ENCODE data around the gene EPHA6.
"Not testable (repeated sequence)": the region's sequence is repeated elsewhere in the genome, so short reads cannot be mapped to it uniquely, and the experiment has no call there.

The EPHA6 gene

GRCh38 chr3:97021778-97022177, 207.4 kb downstream of the EPHA6 start:
- no peak for DNase-seq (ENCODE audit: low read depth, low spot score)

DNA sequence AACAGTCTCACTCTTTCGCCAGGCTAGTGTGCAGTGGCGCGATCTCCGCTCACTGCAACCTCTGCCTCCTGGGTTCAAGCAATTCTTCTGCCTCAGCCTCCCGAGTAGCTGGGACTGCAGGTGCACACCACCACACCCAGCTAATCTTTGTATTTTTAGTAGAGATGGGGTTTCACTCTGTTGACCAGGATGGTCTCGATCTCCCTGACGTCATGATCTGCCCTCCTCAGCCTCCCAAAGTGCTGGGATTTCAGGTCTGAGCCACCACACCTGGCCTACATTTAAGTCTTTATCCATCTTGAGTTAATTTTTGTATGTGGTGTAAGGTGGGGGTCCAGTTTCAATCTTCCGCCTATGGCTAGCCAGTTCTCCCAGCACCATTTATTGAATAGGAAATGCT, 211.2 kb downstream of the EPHA6 start:
- not testable (repeated sequence) for DNase-seq (ENCODE audit: low read depth, low spot score)

GRCh38 chr3:97029972-97030371, 215.6 kb downstream of the EPHA6 start:
- no peak for DNase-seq (ENCODE audit: low read depth, low spot score)

GRCh38 chr3:97037294-97037943, 223.0 kb downstream of the EPHA6 start:
- no peak for DNase-seq (ENCODE audit: low read depth, low spot score)

- DNase-seq (ENCODE audit: low read depth, low spot score), result no peak
Measured at GRCh38 chr3:97043411-97043810, 229.0 kb downstream of the EPHA6 start.

DNA sequence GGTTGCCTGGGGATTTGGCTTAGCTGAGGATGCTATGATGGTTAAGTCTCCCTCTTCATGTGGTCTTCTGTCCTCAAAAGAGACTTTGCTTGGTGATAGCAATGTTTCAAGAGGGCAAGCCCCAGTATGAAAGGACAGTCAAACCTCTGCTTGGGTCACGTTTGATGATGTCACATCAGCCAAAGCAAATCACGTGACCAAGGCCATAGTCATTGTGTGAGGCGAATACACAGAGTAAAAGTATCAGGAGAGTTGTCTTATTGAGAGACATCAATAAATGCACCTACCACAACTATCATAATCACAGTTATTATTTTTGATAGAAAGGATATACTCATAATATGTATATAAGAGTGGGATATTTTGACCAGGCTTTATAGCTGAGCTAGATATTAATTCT, 243.0 kb downstream of the EPHA6 start:
- no peak for DNase-seq (ENCODE audit: low read depth, low spot score)

DNA sequence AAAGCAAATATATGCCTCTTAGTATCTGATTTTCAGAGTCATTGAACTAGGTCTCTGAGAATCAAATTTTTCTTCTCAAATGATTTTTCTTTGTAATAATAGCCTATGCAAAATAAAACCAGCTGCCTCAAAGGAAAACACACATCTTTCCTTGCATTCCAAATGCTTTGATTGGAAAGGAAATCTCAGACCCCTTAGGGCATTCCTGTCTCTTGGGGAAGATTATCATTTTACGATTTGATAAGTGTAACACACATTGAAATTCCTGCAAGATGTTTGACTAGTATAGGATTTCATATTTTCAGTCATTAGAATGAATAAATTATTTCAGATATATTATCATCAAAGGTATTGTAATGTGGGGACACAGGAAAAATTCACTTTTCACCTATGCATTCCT, 244.8 kb downstream of the EPHA6 start:
- no peak for DNase-seq (ENCODE audit: low read depth, low spot score)

DNA sequence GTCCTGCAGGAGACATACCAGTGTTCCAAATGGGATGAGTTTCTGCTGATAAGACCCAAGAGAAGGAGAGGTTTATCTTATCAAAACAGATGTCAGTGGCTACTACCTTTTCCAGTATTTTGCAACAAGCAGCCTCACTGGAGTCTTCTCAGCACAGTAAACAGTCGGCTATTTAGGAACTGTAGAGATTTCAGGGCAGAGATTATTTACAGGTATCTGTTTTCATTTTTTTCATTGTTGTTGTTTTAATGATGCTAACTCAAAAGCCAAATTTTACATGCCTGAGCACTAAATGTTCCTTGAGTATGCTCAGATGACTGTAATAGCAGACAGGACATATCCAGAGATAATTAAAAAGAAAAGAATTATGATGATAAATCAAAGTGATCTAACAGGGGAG, 252.1 kb downstream of the EPHA6 start:
- no peak for DNase-seq (ENCODE audit: low read depth, low spot score)

DNA sequence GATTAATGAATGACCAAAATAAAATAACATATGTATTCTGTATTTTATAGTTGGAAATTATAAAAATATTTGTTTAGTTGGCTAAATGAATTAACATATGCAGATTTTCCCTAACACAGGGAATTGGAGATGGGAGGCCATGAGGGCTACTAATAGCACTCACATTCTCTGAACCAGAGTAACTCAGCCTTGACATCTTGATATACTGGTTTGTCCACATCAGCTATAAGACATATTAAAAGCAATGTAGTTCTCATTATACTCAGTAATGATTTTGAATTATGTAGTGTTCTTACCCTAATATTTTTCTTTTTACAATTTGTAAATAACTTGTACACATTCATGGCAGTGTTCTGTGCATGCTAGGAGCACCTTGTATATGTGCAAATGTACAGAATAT, 255.9 kb downstream of the EPHA6 start:
- DNase-seq (ENCODE audit: low read depth, low spot score), result no peak

- no peak for DNase-seq (ENCODE audit: low read depth, low spot score)
Measured at GRCh38 chr3:97074546-97074945, 260.2 kb downstream of the EPHA6 start.

DNA sequence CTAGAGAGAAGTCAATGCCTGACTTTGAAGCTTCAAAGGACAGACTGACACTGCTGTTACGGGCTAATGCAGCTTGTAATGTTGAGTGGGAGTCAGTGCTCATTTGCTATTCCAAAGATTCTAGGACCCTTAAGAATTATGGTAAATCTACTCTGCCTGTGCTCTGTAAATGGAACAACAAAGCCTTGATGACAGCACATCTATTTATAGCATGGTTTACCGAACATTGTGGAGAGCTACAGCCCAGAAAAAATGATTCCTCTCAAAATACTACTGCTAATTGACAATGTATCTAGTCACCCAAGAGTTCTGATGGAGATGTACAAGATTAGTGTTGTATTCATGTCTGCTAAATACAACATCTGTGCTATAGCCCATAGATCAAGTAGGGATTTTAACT, 262.3 kb downstream of the EPHA6 start:
- no peak for DNase-seq (ENCODE audit: low read depth, low spot score)

DNA sequence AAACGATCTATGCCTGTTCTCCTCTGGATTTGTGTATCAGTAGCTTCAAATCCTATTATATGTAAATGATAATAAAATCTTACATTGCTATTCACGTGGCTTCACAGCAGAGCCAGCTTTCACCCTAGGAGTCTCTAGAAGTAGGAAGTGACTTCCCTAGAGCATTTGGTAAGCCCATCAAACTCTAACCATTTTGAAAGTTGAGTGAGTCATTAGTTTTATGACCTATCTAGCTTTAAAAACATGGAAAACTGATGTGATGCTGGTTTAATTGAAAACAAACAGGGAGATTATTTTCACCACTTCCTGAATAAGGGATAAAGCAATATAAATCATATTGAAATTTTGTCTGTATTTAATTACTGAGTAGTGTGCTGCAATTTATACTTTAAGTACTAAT, 275.2 kb downstream of the EPHA6 start:
- DNase-seq (ENCODE audit: low read depth, low spot score), result no peak

GRCh38 chr3:97102641-97103040, 288.2 kb downstream of the EPHA6 start:
- no peak for DNase-seq (ENCODE audit: low read depth, low spot score)

GRCh38 chr3:97105989-97106651, 291.7 kb downstream of the EPHA6 start:
- DNase-seq (ENCODE audit: low read depth, low spot score), result no peak

GRCh38 chr3:97106652-97106989, 292.2 kb downstream of the EPHA6 start:
- no peak for DNase-seq (ENCODE audit: low read depth, low spot score)

- DNase-seq (ENCODE audit: low read depth, low spot score), result no peak
Measured at GRCh38 chr3:97108136-97108535, 293.7 kb downstream of the EPHA6 start.

GRCh38 chr3:97111244-97111643, 296.9 kb downstream of the EPHA6 start:
- no peak for DNase-seq (ENCODE audit: low read depth, low spot score)

DNA sequence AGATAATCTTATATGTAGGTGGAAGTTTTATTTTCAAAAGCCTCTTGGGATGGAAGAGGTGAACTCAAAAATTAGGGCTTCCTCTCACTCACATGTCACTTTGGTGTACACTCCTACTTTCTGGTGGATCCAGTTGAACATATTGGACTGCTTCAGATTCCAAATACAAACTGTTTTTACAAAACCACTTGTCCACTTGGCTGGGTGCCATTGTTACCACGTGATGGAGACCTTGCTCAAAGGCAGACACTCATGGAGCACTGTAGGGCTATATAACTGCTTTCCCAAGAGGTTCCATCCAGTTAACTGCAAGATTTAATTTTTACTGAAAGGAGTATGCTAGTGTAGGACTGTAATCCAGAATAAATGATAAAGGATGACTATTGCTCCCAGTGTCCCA, 307.0 kb downstream of the EPHA6 start:
- DNase-seq (ENCODE audit: low read depth, low spot score), result no peak

DNA sequence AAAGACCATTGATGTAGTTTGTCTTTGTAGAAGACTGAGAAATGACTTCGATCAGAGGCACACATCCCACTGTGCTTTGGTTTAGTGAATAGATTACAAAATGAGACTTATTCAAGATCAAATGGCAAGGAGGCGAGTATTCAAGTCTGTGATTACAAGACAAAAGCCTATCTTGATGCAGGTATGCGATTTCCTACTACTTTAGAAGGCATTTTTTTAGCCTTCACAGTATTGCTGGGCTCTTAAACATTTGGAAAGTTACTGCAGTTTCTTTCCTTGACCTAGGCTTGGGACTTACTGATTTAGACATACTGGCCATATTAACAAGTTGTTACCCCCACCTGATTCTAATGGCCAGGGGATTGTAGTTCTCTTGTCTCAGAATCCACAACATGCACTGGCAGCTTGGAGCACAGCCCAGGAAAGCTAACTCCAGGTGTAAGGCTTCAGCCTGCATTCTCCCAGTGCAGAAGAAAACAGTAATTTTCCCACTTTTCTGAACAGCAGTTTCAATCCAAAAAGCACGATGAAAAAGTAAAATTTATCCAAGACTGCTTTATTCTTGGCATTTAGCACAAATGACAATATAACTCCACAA, 311.6 kb downstream of the EPHA6 start:
- no peak for DNase-seq (ENCODE audit: low read depth, low spot score)

DNA sequence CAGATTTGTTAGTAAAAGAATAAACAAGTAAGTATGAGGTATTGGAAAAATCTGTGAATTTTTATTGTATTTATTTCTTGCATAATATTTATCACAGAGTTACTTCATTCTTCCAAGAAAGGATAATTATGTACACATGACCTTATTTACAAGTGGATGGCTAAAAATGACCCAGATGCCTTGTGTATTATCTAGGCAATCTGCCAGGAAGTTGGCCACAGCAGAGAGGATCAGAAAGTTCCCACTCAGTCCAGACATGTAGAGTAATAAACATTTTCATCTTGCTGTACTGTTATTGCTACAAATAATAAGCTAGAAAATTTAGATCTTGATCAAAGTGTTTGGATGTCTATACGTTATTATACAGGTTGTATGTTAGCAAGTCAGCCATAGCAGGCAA, 317.1 kb downstream of the EPHA6 start:
- no peak for DNase-seq (ENCODE audit: low read depth, low spot score)

GRCh38 chr3:97138914-97139541, 324.6 kb downstream of the EPHA6 start:
- DNase-seq (ENCODE audit: low read depth, low spot score), result no peak

DNA sequence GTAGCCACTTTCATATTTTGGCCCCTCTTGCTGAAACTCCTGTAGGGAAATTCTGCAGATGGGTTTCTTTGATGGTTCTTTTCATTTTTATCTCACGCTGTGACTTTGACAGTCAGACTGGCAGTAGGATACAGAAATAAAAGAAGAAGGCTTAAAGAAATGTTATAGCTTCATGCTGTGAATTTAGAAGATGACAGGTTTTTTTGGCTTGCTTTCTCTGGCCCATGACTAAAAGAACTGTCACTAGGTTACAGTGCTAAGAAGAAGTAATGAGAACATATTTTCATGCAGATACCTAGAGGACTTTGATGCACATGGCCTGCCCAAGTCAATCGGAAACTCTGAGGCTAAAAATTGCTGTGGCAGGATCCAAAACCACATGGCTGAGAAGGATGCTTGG, 334.5 kb downstream of the EPHA6 start:
- DNase-seq (ENCODE audit: low read depth, low spot score), result no peak

- no peak for DNase-seq (ENCODE audit: low read depth, low spot score)
Measured at GRCh38 chr3:97161169-97161568, 346.8 kb downstream of the EPHA6 start.
